RWPE2 (cell line): ENCODE results near the gene SLC35A5.

Experiments used
- ATAC-seq: fragments of 200-7000 bp; cut with Tn5 transposase; 3 replicates; pipeline ENCODE4 v1.9.1; 2021; ENCODE audit warnings: low read depth
- DNase-seq: peaks from one replicate; pipeline ENCODE4 v3.0.0-alpha.2; 2020; ENCODE audit warnings: low spot score
- H3K27ac ChIP-seq: fragments of 450-650 bp; 2 replicates; pipeline ENCODE4 v1.5.1; 2017; ENCODE audit warnings: mild to moderate bottlenecking; ENCODE audit not compliant: poor library complexity, severe bottlenecking
- H3K27me3 ChIP-seq: fragments of 250-450 bp; sonication (Bioruptor Pico); 2 replicates; pipeline ENCODE4 v1.5.1; 2021; ENCODE audit warnings: mild to moderate bottlenecking, moderate library complexity; ENCODE audit not compliant: insufficient read depth, poor library complexity, severe bottlenecking
- H3K36me3 ChIP-seq: fragments of 250-450 bp; sonication (Bioruptor Pico); 2 replicates; pipeline ENCODE4 v1.5.1; 2020; ENCODE audit warnings: low read depth, mild to moderate bottlenecking, moderate library complexity
- H3K4me1 ChIP-seq: fragments of 250-450 bp; sonication (Bioruptor Pico); 2 replicates; pipeline ENCODE4 v1.5.1; 2021; ENCODE audit warnings: mild to moderate bottlenecking, moderate library complexity; ENCODE audit not compliant: insufficient read depth, poor library complexity, severe bottlenecking
- H3K4me3 ChIP-seq: fragments of 250-450 bp; sonication (Bioruptor Pico); 2 replicates; pipeline ENCODE4 v1.5.1; 2021; ENCODE audit warnings: mild to moderate bottlenecking, moderate library complexity; ENCODE audit not compliant: severe bottlenecking
- H3K9me3 ChIP-seq: fragments of 250-450 bp; sonication (Bioruptor Pico); 2 replicates; pipeline ENCODE4 v1.5.1; 2021; ENCODE audit warnings: mild to moderate bottlenecking, moderate library complexity; ENCODE audit not compliant: severe bottlenecking
- CTCF ChIP-seq: fragments of 450-650 bp; IDR thresholded peaks from one replicate; pipeline ENCODE4 v1.5.1; 2017; ENCODE audit warnings: mild to moderate bottlenecking, moderate library complexity; ENCODE audit not compliant: poor library complexity, severe bottlenecking

Gene SLC35A5

GRCh38 chr3:112623717-112624116 is 61.9 kb downstream of the SLC35A5 start:
- Histone ChIP-seq H3K27me3 (no peaks in the 10 kb centered on the region), H3K4me3 (no peak overlapping the region), H3K36me3 (no peaks in the 10 kb centered on the region; the same call in 1 of the 2 replicates), H3K9me3 (no peaks in the 10 kb centered on the region), H3K4me1 (peaks cover 9% of the 10 kb centered on the region), H3K27ac (no peak overlapping the region)
- no peak for TF ChIP-seq CTCF
- no peak for DNase-seq
- peak; percentile 74 for ATAC-seq

- Histone ChIP-seq H3K4me3 (no peak overlapping the region), H3K27me3 (no peaks in the 10 kb centered on the region), H3K27ac (no peak overlapping the region), H3K36me3 (no peaks in the 10 kb centered on the region; the same call in 1 of the 2 replicates), H3K4me1 (peaks cover 15% of the 10 kb centered on the region), H3K9me3 (no peaks in the 10 kb centered on the region)
- no peak for ATAC-seq
- DNase-seq, result no peak
- no peak for TF ChIP-seq CTCF
Observed at GRCh38 chr3:112627419-112627818, 65.6 kb downstream of the SLC35A5 start.

- DNase-seq, result no peak
- Histone ChIP-seq H3K27me3 (no peaks in the 10 kb centered on the region), H3K9me3 (no peaks in the 10 kb centered on the region), H3K4me3 (no peak overlapping the region), H3K4me1 (peaks cover 15% of the 10 kb centered on the region), H3K27ac (no peak overlapping the region), H3K36me3 (no peaks in the 10 kb centered on the region; the same call in 1 of the 2 replicates)
- TF ChIP-seq CTCF, result no peak
- ATAC-seq, result no peak
Observed at GRCh38 chr3:112627919-112628466, 66.1 kb downstream of the SLC35A5 start.

GRCh38 chr3:112629425-112629824 is 67.6 kb downstream of the SLC35A5 start:
- Histone ChIP-seq H3K27me3 (no peaks in the 10 kb centered on the region), H3K36me3 (no peaks in the 10 kb centered on the region; the same call in 1 of the 2 replicates), H3K4me1 (peaks cover 15% of the 10 kb centered on the region), H3K4me3 (no peak overlapping the region), H3K27ac (no peak overlapping the region), H3K9me3 (no peaks in the 10 kb centered on the region)
- TF ChIP-seq CTCF, result no peak
- DNase-seq (no peak), ATAC-seq (peak; percentile 92)

GRCh38 chr3:112631257-112631656 is 69.4 kb downstream of the SLC35A5 start:
- Histone ChIP-seq H3K4me3 (no peak overlapping the region), H3K27ac (no peak overlapping the region), H3K9me3 (no peaks in the 10 kb centered on the region), H3K36me3 (no peaks in the 10 kb centered on the region), H3K27me3 (no peaks in the 10 kb centered on the region), H3K4me1 (peaks cover 6% of the 10 kb centered on the region)
- no peak for TF ChIP-seq CTCF
- ATAC-seq, result no peak
- DNase-seq, result no peak
